Measurements from ENCODE around the gene CD300LD.
"Not testable (repeated sequence)": the region's sequence is repeated elsewhere in the genome, so short reads cannot be mapped to it uniquely, and the experiment has no call there.

The CD300LD gene

DNA sequence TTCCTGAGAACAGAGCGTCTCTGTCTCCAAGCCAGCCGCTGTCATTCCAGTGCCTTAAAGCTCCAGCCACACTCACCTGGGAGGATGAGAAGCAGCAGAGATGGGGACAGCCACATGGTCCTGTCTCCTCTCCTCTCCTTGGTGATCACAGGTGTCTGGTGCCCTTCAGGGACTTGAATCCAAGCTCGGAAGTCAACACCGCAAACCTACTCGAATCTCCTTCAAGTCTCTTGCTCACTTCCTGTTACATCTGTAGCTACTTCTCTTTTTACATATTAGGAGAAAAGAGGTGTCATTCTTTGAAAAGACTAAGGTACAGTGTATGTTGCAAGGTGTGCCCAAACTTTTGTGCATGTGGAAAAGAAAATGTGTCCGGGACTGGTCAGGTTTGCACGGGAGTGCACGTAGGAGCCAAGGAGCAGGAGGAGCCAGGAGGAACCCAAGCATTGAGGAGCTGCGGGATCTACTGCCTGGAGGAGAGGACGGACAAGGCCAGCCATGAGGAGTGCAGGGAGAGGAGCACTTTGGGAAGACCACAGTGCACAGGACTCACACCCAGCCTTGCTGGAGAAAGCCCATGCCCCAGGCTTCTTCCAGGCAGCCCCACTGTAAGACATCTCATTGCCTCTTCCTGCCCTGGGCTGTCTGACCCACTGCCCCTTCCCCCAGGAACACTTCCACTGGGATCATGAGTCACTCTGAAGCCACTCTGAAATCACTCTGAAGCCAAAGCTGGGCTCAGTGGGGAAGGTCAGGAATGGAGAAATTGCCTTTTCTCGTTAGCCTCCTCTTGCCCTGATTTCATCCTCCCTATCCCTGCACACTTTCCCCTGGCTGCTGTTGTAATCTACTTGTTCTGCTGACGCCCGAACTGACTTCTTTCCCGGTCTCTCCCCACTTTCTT, at the start of gene CD300LD:
CD300LD (minus strand) TSS at position 197 of the 904 bp plus-strand sequence; CDS start at position 116, 81 bp downstream.
- DNase-seq, result no peak

DNA sequence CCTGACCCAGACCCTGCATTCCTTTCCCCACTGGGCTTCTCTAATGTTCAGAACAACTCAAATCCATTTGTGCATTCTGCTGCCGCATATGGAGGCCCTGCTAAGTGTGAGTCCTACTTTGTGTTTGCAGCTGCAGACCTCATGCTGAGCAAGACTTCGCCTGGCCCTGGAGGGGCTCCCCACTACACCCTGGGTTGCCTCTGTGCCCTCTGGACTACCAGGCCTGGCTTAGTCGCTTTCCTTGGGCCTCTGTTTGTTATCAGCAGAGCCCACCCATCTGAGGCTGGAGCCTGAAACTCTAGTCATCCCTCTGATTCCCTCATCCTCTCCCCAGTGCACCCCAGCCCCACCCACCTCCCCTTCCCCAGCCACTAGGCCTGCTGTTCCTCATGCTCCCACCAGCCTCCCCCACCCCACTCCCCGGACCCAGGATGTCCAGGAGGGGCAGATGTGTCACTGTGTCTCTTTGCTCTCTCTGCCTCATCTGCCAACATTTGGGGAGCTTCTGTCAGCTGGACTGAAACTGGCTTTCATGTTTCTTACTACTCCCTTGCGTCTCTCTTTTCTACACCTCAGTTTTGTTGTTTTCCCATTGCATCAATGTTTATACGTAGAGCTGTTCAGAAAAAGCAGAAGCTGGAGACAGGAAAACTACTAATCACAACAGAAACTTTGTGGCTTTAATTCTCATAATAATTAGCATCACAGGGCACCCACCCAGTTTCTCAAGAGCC, 49.3 kb upstream of the CD300LD start:
- peak in 1 of 2 donors; percentile 13 for DNase-seq

DNA sequence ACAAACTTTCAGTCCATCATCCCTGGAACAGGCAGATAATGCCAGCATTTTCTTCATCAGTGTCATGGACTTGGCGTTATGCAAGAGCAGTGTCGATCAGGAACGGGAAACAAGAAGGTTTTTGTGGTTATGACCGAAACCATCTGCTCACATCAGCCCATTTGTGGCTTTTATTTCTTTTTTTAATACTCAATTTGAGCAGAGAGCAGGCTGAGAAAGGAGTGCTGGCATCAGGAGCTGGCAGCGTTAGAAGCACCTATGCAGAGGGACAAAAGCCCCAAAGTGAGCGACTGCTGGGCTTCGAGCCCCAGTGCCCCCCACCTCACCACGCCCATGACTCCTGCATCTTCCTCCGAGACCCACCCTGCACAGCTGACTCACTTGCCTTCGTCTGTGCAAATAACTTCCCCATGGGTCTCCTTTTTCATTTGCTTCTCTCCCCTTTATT, 47.6 kb upstream of the CD300LD start:
- peak; percentile 52 to 59 for DNase-seq

DNA sequence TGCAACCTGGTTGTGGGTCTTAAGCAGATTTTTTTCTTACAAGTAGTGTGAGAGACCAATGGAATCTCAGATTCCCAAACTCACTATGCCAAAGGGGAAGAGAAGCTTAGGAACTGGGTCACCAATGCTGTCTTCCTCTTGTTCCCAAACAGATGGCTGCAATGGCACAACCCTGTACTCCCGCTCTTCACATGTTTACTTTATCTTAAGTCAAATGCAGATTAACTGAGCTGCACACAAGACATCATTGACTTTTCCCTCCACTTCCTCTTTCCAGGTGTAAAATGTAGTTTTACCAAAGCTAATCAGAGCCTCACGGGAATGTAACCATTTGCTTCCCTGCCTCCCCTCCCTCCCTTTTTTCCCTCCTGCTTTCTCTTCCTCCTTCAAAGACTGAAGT, 45.8 kb upstream of the CD300LD start:
- DNase-seq, result no peak

DNA sequence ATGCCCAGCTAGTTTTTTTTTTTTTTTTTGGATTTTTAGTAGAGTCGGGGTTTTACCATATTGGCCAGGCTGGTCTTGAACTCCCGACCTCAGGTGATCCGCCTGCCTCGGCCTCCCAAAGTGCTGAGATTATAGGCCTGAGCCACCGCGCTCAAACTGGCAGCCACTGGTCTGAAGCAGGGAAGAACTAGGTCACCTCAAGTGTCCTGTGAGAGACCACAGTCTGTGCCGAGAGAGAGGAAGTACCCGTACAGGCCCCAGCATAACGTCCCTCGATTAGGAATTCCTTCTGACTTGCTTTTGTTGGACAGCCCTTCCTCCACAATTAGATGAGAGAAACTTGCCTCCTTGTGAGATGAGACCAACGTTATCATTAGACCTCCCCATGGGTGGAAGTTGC, 45.2 kb upstream of the CD300LD start:
- DNase-seq, result no peak

DNA sequence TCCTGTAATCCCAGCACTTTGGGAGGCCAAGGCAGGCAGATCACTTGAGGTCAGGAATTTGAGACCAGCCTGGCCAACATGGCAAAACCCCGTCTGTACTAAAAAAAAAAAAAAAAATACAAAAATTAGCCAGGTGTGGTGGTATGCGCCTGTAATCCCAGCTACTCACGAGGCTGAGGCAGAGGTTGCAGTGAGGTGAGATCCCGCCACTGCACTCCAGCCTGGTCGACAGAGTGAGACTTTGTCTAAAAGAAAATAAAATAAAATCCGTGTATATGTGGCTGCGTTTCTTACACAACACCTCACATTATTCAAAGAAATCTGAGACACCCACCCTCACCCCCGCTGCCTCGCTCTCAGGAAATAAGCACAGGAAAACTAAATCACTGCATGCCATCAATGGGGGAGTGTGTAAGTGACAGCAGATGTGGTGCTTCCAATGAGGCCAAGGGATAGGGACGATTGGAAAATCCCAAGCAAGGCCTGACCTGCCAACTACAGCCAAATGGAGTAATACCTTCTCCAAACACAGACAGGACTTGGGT, 44.5 kb upstream of the CD300LD start:
- DNase-seq, result not testable (repeated sequence)

GRCh38 chr17:74635418-74635817, 43.3 kb upstream of the CD300LD start:
- no peak for DNase-seq

GRCh38 chr17:74633326-74633725, 41.2 kb upstream of the CD300LD start:
- DNase-seq, result no peak

GRCh38 chr17:74632617-74633016, 40.5 kb upstream of the CD300LD start:
- no peak for DNase-seq

DNA sequence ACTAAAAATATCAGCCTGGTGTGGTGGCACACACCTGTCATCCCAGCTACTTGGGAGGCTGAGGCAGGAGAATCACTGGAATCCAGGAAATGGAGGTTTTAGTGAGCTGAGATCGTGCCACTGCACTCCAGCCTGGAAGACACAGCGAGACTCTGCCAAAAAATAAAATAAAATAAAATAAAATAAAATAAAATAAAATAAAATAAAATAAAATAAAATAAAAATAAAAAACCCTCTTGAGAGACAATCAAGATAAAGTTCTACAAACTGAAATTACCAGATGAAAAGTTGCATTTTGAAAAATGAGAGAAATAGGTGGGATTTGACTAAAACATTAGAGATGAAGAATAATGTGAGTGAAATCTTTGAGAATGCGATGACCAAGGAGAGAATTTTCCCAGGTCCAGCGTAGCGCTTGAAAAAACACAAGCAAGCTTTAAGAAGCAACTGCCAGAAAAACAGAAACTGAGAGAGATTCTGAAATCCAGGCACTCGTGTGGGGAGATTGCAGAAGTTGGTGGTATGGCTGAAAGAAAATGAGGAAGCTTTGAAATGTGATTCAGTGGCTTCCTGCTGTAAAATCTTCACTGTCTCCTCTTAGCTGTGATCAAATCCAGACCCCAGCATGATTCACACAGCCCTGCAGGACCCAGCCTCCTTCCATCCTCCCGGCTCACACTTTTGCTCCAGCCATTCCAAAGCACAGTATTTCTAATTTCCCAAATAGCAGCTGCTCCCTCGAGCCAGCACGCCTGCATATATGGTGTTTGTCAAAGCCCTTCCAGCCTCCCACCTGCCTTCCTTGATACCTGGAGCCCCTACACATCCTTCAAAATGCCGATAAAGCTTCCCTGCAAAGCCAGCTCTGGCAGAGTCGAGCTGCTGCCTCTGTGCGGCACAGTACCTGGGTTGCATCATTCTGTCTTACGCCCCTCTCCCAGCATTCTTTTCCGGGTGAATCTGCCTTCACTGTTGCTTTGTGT, 39.7 kb upstream of the CD300LD start:
- peak; percentile 44 to 90 for DNase-seq

DNA sequence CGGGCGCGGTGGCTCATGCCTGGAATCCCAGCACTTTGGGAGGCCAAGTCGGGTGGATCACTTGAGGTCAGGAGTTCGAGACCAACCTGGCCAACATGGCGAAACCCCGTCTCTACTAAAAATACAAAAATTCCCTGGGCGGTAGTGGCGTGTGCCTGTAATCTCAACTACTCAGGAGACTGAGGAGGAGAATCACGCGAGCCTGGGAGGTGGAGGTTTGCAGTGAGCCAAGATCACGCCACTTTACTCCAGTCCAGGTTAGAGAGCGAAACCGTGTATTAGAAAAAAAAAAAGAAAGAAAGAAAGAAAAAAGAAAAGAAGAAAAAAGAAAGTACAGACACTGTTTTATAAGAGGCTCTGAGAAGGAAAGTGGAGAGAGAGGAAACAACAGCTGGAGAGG, 38.2 kb upstream of the CD300LD start:
- not testable (repeated sequence) for DNase-seq

DNA sequence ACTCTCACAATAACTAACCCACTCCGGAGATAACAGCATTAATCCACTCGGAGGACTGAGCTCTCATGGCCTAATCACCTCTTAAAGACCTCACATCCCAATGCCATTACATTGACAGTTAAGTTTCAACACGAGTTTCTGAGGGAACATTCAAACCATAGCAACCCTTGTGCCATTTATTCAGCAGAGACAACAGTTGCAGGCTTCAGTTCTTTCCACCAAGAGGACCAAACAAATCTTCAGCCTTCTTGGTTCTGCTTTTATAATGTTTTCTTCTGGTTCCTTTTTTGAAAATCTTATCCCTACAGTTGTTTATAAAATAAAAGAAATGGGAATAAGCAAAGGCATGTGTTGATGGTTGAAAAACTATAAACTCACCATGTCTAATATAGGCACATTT, 33.6 kb upstream of the CD300LD start:
- no peak for DNase-seq

- DNase-seq, result no peak
These were observed 32.0 kb upstream of the CD300LD start for GRCh38 chr17:74624131-74624530.

DNA sequence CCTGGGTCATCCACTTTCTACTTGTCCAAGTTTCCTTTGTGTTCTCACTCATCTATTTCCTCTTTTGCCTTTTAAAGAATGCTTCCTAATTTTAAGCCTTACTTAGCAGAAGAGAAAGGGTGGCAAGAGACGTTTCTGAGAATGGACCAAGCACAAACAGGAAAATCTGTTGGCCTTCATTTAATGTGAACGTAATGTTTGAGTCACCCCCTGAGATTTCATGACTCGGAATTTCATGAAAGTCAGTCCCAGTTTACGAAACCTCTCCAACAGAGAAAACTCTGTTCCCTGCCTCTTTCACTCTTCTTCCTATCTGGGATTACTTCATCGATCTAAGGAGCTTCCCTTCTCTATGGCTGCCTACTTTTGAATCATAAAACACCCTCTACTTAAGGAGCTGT, 31.6 kb upstream of the CD300LD start, which contains the start of gene CD300E:
CD300E (minus strand) TSS at position 46 of the 401 bp plus-strand sequence. CDS start 117 bp downstream, outside the sequence.
- no peak for DNase-seq

DNA sequence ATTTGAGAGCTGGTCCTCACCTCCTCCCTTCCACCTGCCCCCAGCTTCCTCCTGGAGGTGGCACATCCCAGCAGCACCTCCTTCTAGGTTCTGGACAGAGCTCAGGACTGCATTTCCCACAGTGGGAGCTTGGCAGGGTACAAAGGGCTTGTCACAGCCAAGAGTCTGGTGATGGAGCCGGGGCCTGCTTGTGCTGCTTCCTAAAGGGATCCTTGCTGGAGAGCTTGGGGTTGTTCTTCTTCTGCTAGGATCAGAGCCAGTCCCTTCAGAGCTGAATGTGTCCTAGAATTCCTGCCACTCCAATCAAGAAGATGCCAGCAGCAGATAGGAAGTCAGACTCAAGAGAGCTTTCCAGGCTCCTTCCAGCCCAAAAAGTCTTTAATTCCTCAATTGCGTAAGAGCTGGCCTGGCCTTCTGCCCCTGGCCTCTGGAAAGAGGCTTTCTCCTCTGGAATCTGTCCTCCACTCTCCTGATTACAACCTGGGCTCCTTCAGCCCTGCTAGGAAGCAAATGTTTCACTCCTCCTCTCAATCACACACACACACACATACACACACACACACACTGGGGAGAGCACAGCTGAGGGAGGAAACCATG, 27.1 kb upstream of the CD300LD start:
- DNase-seq, result no peak

- no peak for DNase-seq
These were observed 26.4 kb upstream of the CD300LD start for GRCh38 chr17:74618451-74618850.

GRCh38 chr17:74616696-74617095, 24.6 kb upstream of the CD300LD start:
- DNase-seq, result no peak

DNA sequence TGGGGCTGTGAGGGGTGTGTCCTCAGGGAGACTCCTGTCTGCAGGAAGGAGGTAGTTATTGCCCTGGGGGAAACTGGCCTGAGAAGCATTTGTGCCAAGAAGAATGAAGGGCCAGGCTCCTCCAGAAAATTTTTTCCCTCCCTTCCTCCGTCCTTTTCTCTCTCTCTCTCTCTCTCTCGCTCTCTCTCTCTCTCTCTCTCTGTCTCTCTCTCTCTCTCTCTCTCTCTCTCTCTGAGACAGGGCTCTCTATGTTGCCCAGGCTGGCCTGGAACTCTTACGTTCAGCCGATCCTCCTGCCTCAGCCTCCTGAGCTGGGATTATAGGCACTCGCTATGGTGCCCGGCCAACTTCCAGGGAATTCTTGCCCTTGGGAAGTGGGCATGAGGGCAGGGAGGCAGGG, 20.0 kb upstream of the CD300LD start:
- no peak for DNase-seq

DNA sequence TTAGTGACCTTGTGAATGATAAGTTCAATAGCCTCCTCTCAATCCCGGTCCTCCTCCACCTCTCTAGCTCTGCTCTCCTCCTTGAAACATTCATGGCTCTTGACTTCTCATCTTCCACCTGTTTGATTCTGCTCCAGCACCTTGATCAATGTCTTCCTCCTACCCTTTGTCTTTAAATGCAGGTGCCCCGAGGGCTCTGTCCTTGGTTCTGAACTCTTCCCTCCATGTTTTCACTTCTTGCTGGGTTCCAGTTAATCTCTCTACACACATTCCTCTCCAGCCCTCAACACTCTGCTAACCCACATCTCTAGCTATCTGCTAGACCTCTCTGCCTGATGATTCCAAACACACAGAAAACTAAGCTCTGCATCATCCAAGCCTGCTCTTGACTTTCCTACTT, 18.0 kb upstream of the CD300LD start:
- DNase-seq, result no peak

DNA sequence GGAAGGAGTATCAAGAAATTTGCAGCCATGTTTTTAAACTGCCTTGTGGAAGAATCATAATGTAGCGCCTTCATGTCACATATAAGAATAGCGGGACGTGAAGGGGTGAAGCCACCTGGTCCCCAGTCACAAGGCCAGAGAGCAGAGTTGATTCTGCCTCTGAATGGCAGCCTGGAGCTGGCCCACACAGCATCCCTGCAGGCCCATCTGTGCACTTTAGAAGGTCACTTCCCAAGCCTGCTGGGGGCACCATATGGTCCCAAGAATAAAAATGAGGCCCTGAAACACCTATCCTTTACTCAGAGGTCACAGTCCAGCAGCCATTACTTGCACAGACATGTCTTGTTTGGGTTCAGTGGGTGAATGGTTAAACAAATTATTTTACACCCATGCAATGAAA, 16.4 kb upstream of the CD300LD start:
- DNase-seq, result no peak

DNA sequence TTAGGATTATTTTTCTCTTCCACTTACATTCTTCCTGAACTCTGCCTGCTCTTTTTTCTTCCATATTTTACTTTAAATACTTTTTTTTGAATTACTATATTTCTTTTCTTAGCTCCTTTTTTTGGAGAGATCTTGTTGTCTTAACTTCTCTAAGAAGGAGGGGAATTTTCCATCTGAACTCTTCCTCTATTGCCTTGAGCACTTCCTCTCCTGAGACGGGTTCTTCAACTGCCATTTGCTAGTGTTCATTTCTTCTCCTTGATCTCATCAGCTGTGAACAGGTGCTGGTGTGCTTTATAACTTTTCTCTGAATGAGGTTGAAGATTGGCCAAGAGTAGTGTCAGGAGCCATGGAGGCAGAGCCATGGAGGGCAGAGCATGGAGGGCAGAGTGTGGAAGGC, 15.1 kb upstream of the CD300LD start:
- DNase-seq, result no peak

GRCh38 chr17:74606050-74606449, 14.0 kb upstream of the CD300LD start:
- no peak for DNase-seq
